Right lobe of liver (tissue), 6 donors: ENCODE data around the gene ZBTB4. TPM values are rescaled to one million over a fixed set of nuclear protein-coding genes. Genes with fewer than 3 reads are reported as not detected.
A peak's percentile ranks its signal among the peaks of the same experiment; 100 is the strongest.

Source experiments
- ATAC-seq, 4 donors: fragments of 200-7000 bp; cut with Tn5 transposase; one replicate each; pipeline ENCODE4 v1.9.1; 2020; ENCODE audit warnings: mild to moderate bottlenecking in 4 of 4, moderate library complexity in 4 of 4
- DNase-seq, 3 donors: peaks; one replicate each; pipeline ENCODE4 v3.0.0-alpha.2; 2020
- H3K27ac ChIP-seq, 3 donors: fragments of 200-600 bp; one replicate each; pipeline ENCODE4 v1.8.0; 2022
- H3K27me3 ChIP-seq, 2 donors: fragments of 200-600 bp; one replicate each; pipeline ENCODE4 v1.8.0; 2022
- H3K36me3 ChIP-seq, 4 donors: fragments of 200-600 bp; sonication (generic) in 1 of 4; one replicate each; pipeline versions ENCODE4 v1.5.1 to v1.8.0; 2017 to 2022; ENCODE audit warnings: control low read depth in 1 of 4
- H3K4me1 ChIP-seq, 4 donors: fragments of 200-600 bp; sonication (generic) in 1 of 4; one replicate each; pipeline versions ENCODE4 v1.5.1 to v1.8.0; 2017 to 2022; ENCODE audit warnings: control low read depth in 1 of 4
- H3K4me3 ChIP-seq, 3 donors: fragments of 200-600 bp; one replicate each; pipeline ENCODE4 v1.8.0; 2022
- H3K9me3 ChIP-seq, 4 donors: fragments of 200-600 bp; sonication (generic) in 1 of 4; one replicate each; pipeline versions ENCODE4 v1.5.1 to v1.8.0; 2017 to 2022; ENCODE audit warnings: control low read depth in 1 of 4
- POLR2A ChIP-seq: fragments of 450-650 bp; IDR thresholded peaks from one replicate; pipeline ENCODE4 v1.6.1; 2017; ENCODE audit warnings: antibody characterized with exemption, mild to moderate bottlenecking
- WGBS: methylation state at CpG from one replicate; pipeline ENCODE4 v1.1.6; 2018; ENCODE audit warnings: low coverage, low lambda C conversion rate; ENCODE audit not compliant: insufficient coverage; ENCODE audit errors: missing lambda C conversion rate; 5-methylcytosine and 5-hydroxymethylcytosine counted together
- intact Hi-C, 2 donors: fragments of 100-400 bp; cut with DNase I; formaldehyde crosslinking; loops; one replicate each; pipeline versions ENCODE4 v1.11.2 to v1.14.1; 2022
- total RNA-seq, 6 experiments: library from RNA; depleted of rRNA in 2 of 6; stranded (reverse); fragments of >200 nt in 2 of 6; fragmentation: NEBNext Ultra II Directional in 3 of 6; extraction: Animal tissue kit (Norgen Biotek cat#: 25700) in 3 of 6; gene quantifications; one replicate each; pipeline versions ENCODE4 v1.1.0 to v1.2.4, GENCODE V29; 2016 to 2023
- TF ChIP-seq, protein P1 (sequence below), 4 donors: fragments of 200-600 bp in 3 of 4; fragments of 450-650 bp in 1 of 4; IDR thresholded peaks; one replicate each; pipeline versions ENCODE4 v1.5.1 to v1.8.0; 2016 to 2022; ENCODE audit warnings: antibody characterized with exemption in 4 of 4, mild to moderate bottlenecking in 2 of 4
- donor health status: DM: no; HTN: yes; CAD: no.
- donor health status: DM: no; HTN: no; CAD: no.
- donor health status: DM: no; HTN: no; CAD: no.
- donor health status: DM: no; HTN: yes; CAD: no.
- donor health status: DM: no; HTN: yes; CAD: no.

The ZBTB4 gene
- total RNA-seq, 6 experiments from 2014 or later: 5.7 to 10.5 (median 7.9) TPM

DNA sequence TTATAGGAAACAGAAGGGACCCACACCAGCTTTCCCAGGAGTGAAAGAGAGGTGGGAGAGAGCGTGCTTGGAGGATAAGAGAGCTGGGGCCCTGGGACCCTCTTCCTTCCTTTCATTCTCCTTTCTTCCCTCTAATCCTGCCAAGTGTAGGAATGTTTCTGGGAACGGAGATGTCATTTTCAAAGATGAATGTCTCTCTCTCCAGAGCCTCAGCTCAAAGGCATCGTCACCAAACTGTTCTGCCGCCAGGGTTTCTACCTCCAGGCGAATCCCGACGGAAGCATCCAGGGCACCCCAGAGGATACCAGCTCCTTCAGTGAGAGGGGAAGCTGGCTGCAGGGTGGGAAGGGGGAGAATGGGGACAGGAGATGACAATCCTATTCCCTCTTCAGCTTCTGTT lies 38.2 kb downstream of the ZBTB4 start:
- no peak for TF ChIP-seq POLR2A
- TF ChIP-seq, protein P1, sequence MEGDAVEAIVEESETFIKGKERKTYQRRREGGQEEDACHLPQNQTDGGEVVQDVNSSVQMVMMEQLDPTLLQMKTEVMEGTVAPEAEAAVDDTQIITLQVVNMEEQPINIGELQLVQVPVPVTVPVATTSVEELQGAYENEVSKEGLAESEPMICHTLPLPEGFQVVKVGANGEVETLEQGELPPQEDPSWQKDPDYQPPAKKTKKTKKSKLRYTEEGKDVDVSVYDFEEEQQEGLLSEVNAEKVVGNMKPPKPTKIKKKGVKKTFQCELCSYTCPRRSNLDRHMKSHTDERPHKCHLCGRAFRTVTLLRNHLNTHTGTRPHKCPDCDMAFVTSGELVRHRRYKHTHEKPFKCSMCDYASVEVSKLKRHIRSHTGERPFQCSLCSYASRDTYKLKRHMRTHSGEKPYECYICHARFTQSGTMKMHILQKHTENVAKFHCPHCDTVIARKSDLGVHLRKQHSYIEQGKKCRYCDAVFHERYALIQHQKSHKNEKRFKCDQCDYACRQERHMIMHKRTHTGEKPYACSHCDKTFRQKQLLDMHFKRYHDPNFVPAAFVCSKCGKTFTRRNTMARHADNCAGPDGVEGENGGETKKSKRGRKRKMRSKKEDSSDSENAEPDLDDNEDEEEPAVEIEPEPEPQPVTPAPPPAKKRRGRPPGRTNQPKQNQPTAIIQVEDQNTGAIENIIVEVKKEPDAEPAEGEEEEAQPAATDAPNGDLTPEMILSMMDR (IDR thresholded peaks at IDR 0.05): no peak
- no peaks in the 10 kb centered on the region for H3K36me3 ChIP-seq
- H3K9me3 ChIP-seq: no peaks in the 10 kb centered on the region
- intact Hi-C loops: no loop called here
- no peak overlapping the region for H3K27ac ChIP-seq
- ATAC-seq (no peak), DNase-seq (no peak)
- peaks cover 0 to 35% (median 10%) of the 10 kb centered on the region in 4 donors for H3K4me1 ChIP-seq
- H3K4me3 ChIP-seq: no peak overlapping the region
- H3K27me3 ChIP-seq: no peaks in the 10 kb centered on the region
- WGBS: 87% methylated on average over 7 of the region's 7 CpGs

DNA sequence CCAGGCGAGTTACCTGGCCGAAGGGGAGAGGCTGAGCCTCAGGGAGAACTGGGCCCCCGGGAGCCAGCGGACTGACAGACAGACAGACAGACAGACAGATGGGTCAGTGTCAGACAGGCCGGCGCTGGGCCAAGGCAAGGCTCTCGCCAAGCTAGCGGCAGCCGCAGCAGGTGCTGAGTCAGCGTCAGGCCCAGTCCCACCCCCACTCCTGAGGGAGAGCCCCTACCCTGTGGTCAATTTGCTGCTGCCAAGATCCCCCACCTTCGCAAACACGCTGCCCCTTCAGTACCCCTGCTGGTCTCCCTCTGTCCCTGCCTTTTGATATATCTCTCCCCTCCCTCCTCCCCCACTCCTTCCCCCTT lies 38.6 kb downstream of the ZBTB4 start:
- H3K4me1 ChIP-seq: peaks cover 0 to 40% (median 12%) of the 10 kb centered on the region in 4 donors
- peak; percentile 81 to 83 (median 82) for DNase-seq
- no peaks in the 10 kb centered on the region for H3K27me3 ChIP-seq

DNA sequence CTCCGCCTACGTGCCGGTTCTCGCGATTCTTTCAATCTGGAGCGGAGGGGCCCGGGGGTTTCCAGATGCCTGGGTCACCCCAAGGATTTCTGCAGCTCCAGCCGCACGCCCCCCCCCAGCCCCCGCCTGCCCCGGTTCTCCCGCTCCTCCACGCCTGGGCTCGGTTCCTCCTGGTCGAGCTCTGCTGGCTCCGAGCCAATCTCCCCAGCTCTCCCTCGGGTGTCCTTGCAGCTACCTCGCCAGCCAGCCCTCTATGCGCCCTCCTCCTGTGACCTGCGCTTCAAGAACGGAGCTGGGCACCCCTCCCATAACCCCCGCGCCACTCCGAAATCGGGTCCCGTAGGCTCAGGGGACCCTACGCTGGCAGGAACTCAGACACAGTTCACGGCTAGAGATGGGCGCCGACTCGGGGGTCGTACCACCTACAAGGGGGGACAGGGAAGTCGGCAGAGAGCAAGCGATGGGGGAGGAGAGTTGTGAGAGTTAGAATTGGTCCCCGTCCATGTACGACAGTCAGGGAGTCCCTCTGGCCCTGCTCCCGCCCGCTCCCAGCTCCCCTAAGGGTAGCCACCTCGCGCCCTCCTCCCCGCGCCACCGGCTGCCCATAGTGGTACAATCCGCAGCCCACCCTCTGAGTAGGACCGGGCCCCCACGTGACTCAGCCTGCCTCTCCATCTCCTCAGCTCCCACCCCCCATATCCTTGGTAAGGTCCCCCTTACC lies 39.2 kb downstream of the ZBTB4 start:
- H3K4me1 ChIP-seq: peaks cover 0 to 44% (median 14%) of the 10 kb centered on the region in 4 donors

More for the DNA sequence above, 38.6 kb downstream of the ZBTB4 start:
- TF ChIP-seq, protein P1 (IDR thresholded peaks at IDR 0.05): no peak
- TF ChIP-seq POLR2A: no peak
- H3K4me3 ChIP-seq: peak overlapping the region; percentile 31 to 36 (median 33)
- no peak overlapping the region for H3K27ac ChIP-seq
- peak in 3 of 4 donors; percentile 15 to 30 (median 19) for ATAC-seq
- no peaks in the 10 kb centered on the region for H3K9me3 ChIP-seq
- intact Hi-C loops: no loop called here
- H3K36me3 ChIP-seq: no peaks in the 10 kb centered on the region
- WGBS: 4% methylated on average over 7 of the region's 12 CpGs

DNA sequence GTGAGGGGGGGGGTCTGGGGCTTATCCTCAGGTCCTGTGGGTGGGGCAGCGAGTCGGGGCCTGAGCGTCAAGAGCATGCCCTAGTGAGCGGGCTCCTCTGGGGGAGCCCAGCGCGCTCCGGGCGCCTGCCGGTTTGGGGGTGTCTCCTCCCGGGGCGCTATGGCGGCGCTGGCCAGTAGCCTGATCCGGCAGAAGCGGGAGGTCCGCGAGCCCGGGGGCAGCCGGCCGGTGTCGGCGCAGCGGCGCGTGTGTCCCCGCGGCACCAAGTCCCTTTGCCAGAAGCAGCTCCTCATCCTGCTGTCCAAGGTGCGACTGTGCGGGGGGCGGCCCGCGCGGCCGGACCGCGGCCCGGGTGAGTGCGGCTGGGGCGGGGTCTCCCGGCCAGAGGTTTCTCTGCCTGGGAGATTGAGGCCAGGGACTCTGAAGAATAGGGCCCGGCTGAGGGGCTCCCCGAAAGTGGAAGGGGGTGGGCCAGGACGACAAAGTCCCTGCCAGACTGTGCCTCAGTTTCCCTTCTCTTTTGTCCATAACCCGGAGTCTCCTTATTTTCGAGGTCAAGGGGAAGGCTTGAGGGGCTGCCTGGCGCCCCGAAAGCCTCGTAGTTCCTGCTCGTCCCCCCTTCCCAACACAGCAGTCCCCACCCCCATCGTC lies 39.8 kb downstream of the ZBTB4 start, which contains the start of gene FGF11:
Gene FGF11 (plus strand): TSS at position 51 of the 651 bp plus-strand sequence. CDS start 109 bp downstream, at position 160.
- Histone ChIP-seq H3K4me3 (peak within 1 kb of the TSS; percentile 31 to 36 (median 33)), H3K27me3 (no peaks in the 10 kb centered on the region), H3K4me1 (peaks cover 0 to 44% (median 14%) of the 10 kb centered on the region in 4 donors), H3K9me3 (no peaks in the 10 kb centered on the region), H3K27ac (no peak within 1 kb of the TSS), H3K36me3 (no peaks in the 10 kb centered on the region)
- TF ChIP-seq, protein P1 (IDR thresholded peaks at IDR 0.05): no peak
- no peak for TF ChIP-seq POLR2A
- intact Hi-C loops: loop anchor here in 1 of 2 donors (5.0 kb wide), 1 partner anchor 82 kb away; the partner anchor contains the start of gene TMEM95
- 15% methylated on average over 17 of the region's 50 CpGs for WGBS
- ATAC-seq (no peak), DNase-seq (peak in 1 of 3 donors; percentile 55)

More for the DNA sequence above, 39.2 kb downstream of the ZBTB4 start:
- intact Hi-C loops: no loop called here
- 1% methylated on average over 28 of the region's 46 CpGs for WGBS
- DNase-seq (peak in 2 of 3 donors; percentile 68 to 69), ATAC-seq (no peak)
- Histone ChIP-seq H3K36me3 (no peaks in the 10 kb centered on the region), H3K27ac (no peak overlapping the region), H3K27me3 (no peaks in the 10 kb centered on the region), H3K9me3 (no peaks in the 10 kb centered on the region), H3K4me3 (peak overlapping the region; percentile 31 to 36 (median 33))
- TF ChIP-seq POLR2A: no peak
- TF ChIP-seq, protein P1 (IDR thresholded peaks at IDR 0.05): no peak
